ENCODE results near the gene GABRR2.

GABRR2 gene

GRCh38 chr6:89315249-89315885 is at the start of gene GABRR2:
Gene GABRR2, minus strand, starts transcription at chr6:89315299. Its CDS starts 134 bp downstream, at chr6:89315165.
- ChIA-PET CTCF (no interaction called here), POLR2A (no interaction called here)
- no peak for DNase-seq (ENCODE audit: extremely low spot score)
- TF ChIP-seq ZNF384 (IDR thresholded peaks at IDR 0.05) (no peak), CTBP1 (IDR thresholded peaks at IDR 0.05; ENCODE audit: borderline replicate concordance) (no peak), FOXK2 (IDR thresholded peaks at IDR 0.05) (no peak), SUZ12 (IDR thresholded peaks at IDR 0.05) (no peak)

- TF ChIP-seq CTBP1 (IDR thresholded peaks at IDR 0.05; ENCODE audit: borderline replicate concordance) (no peak), SP1 (IDR thresholded peaks at IDR 0.05) (no peak), HDGF (IDR thresholded peaks at IDR 0.05; ENCODE audit: borderline replicate concordance) (no peak), NFRKB (IDR thresholded peaks at IDR 0.05) (no peak), PKNOX1 (IDR thresholded peaks at IDR 0.05) (no peak), FOXK2 (IDR thresholded peaks at IDR 0.05) (no peak), ELF4 (IDR thresholded peaks at IDR 0.05) (no peak), SUZ12 (IDR thresholded peaks at IDR 0.05) (no peak), ARNT (IDR thresholded peaks at IDR 0.05) (no peak), FOXM1 (IDR thresholded peaks at IDR 0.05; ENCODE audit: borderline replicate concordance) (no peak), BHLHE40 (IDR thresholded peaks at IDR 0.05; ENCODE audit: borderline replicate concordance) (no peak), FOXA1 (IDR thresholded peaks at IDR 0.05) (no peak), L3MBTL2 (conservative IDR thresholded peaks at IDR 0.05) (no peak), LEF1 (IDR thresholded peaks at IDR 0.05; ENCODE audit: borderline replicate concordance) (no peak)
- POLR2A ChIA-PET: interaction anchor here (1.5 kb wide), 1 partner anchor 12 kb away, joined by 5 read pairs; the partner anchor contains the start of gene UBE2J1
- no peak for DNase-seq (ENCODE audit: extremely low spot score)
- CTCF ChIA-PET: interaction anchor here (0.7 to 1.8 kb wide), 2 partner anchors 53 to 107 kb away, joined by 3 to 5 read pairs; no protein-coding TSS in a partner anchor
Measured at GRCh38 chr6:89364586-89364985, 49.5 kb upstream of the GABRR2 start.

GRCh38 chr6:89361171-89361570 is 46.1 kb upstream of the GABRR2 start:
- POLR2A ChIA-PET: no interaction called here
- TF ChIP-seq SUZ12 (IDR thresholded peaks at IDR 0.05): no peak
- no peak for TF ChIP-seq L3MBTL2 (conservative IDR thresholded peaks at IDR 0.05)
- TF ChIP-seq FOXK2 (IDR thresholded peaks at IDR 0.05): no peak
- no peak for TF ChIP-seq LEF1 (IDR thresholded peaks at IDR 0.05; ENCODE audit: borderline replicate concordance)
- TF ChIP-seq BHLHE40 (IDR thresholded peaks at IDR 0.05; ENCODE audit: borderline replicate concordance): no peak
- TF ChIP-seq TARDBP (IDR thresholded peaks at IDR 0.05): no peak
- no peak for TF ChIP-seq HDGF (IDR thresholded peaks at IDR 0.05; ENCODE audit: borderline replicate concordance)
- no peak for TF ChIP-seq ELF4 (IDR thresholded peaks at IDR 0.05)
- no peak for TF ChIP-seq FOXM1 (IDR thresholded peaks at IDR 0.05; ENCODE audit: borderline replicate concordance)
- TF ChIP-seq CTBP1 (IDR thresholded peaks at IDR 0.05; ENCODE audit: borderline replicate concordance): no peak
- no peak for TF ChIP-seq ARNT (IDR thresholded peaks at IDR 0.05)
- TF ChIP-seq FOXA1 (IDR thresholded peaks at IDR 0.05): no peak
- no peak for TF ChIP-seq NFRKB (IDR thresholded peaks at IDR 0.05)
- no peak for DNase-seq (ENCODE audit: extremely low spot score)
- CTCF ChIA-PET: interaction anchor here (2.1 kb wide), 1 partner anchor 11 kb away, joined by 9 read pairs; no protein-coding TSS in a partner anchor

- no peak for DNase-seq (ENCODE audit: extremely low spot score)
- ChIA-PET CTCF (no interaction called here), POLR2A (no interaction called here)
- TF ChIP-seq ZNF384 (IDR thresholded peaks at IDR 0.05): no peak
Measured at GRCh38 chr6:89360415-89360999, 45.4 kb upstream of the GABRR2 start.

GRCh38 chr6:89359561-89359960 is 44.5 kb upstream of the GABRR2 start:
- CTCF ChIA-PET: interaction anchor here (0.5 to 1.4 kb wide), 3 partner anchors 13 to 453 kb away, joined by 3 to 6 read pairs (median 3); no protein-coding TSS in a partner anchor

GRCh38 chr6:89357390-89357789 is 42.3 kb upstream of the GABRR2 start:
- TF ChIP-seq FOXM1 (IDR thresholded peaks at IDR 0.05; ENCODE audit: borderline replicate concordance) (no peak), SP1 (IDR thresholded peaks at IDR 0.05) (no peak), BHLHE40 (IDR thresholded peaks at IDR 0.05; ENCODE audit: borderline replicate concordance) (no peak), HDGF (IDR thresholded peaks at IDR 0.05; ENCODE audit: borderline replicate concordance) (no peak), SUZ12 (IDR thresholded peaks at IDR 0.05) (no peak), LEF1 (IDR thresholded peaks at IDR 0.05; ENCODE audit: borderline replicate concordance) (no peak), ELF4 (IDR thresholded peaks at IDR 0.05) (no peak), FOXA1 (IDR thresholded peaks at IDR 0.05) (no peak)
- POLR2A ChIA-PET: interaction anchor here (1.1 kb wide), 1 partner anchor 10 kb away, joined by 3 read pairs; no protein-coding TSS in a partner anchor
- DNase-seq (ENCODE audit: extremely low spot score): no peak
- CTCF ChIA-PET: interaction anchor here (1.4 kb wide), 1 partner anchor 10 kb away, joined by 4 read pairs; no protein-coding TSS in a partner anchor

More at GRCh38 chr6:89359561-89359960, 44.5 kb upstream of the GABRR2 start:
- POLR2A ChIA-PET: no interaction called here
- TF ChIP-seq SP1 (IDR thresholded peaks at IDR 0.05) (no peak), L3MBTL2 (conservative IDR thresholded peaks at IDR 0.05) (no peak), FOXA1 (IDR thresholded peaks at IDR 0.05) (no peak), LEF1 (IDR thresholded peaks at IDR 0.05; ENCODE audit: borderline replicate concordance) (no peak), ARNT (IDR thresholded peaks at IDR 0.05) (no peak), TARDBP (IDR thresholded peaks at IDR 0.05) (no peak), ELF4 (IDR thresholded peaks at IDR 0.05) (no peak), FOXM1 (IDR thresholded peaks at IDR 0.05; ENCODE audit: borderline replicate concordance) (no peak), CTBP1 (IDR thresholded peaks at IDR 0.05; ENCODE audit: borderline replicate concordance) (no peak), ZNF384 (IDR thresholded peaks at IDR 0.05) (no peak), FOXK2 (IDR thresholded peaks at IDR 0.05) (no peak), HDGF (IDR thresholded peaks at IDR 0.05; ENCODE audit: borderline replicate concordance) (no peak), NFRKB (IDR thresholded peaks at IDR 0.05) (no peak)
- no peak for DNase-seq (ENCODE audit: extremely low spot score)

GRCh38 chr6:89356642-89357170 is 41.6 kb upstream of the GABRR2 start:
- CTCF ChIA-PET: interaction anchor here (0.6 to 1.4 kb wide), 2 partner anchors 10 to 45 kb away, joined by 4 read pairs; no protein-coding TSS in a partner anchor
- POLR2A ChIA-PET: interaction anchor here (1.1 kb wide), 1 partner anchor 9 kb away, joined by 3 read pairs; no protein-coding TSS in a partner anchor
- DNase-seq (ENCODE audit: extremely low spot score): no peak
- TF ChIP-seq NFRKB (IDR thresholded peaks at IDR 0.05): no peak
- no peak for TF ChIP-seq CTBP1 (IDR thresholded peaks at IDR 0.05; ENCODE audit: borderline replicate concordance)
- no peak for TF ChIP-seq ELF4 (IDR thresholded peaks at IDR 0.05)
- TF ChIP-seq FOXA1 (IDR thresholded peaks at IDR 0.05): no peak
- TF ChIP-seq TARDBP (IDR thresholded peaks at IDR 0.05): no peak
- TF ChIP-seq HDGF (IDR thresholded peaks at IDR 0.05; ENCODE audit: borderline replicate concordance): no peak
- no peak for TF ChIP-seq LEF1 (IDR thresholded peaks at IDR 0.05; ENCODE audit: borderline replicate concordance)
- TF ChIP-seq BHLHE40 (IDR thresholded peaks at IDR 0.05; ENCODE audit: borderline replicate concordance): no peak
- TF ChIP-seq SUZ12 (IDR thresholded peaks at IDR 0.05): no peak
- TF ChIP-seq SP1 (IDR thresholded peaks at IDR 0.05): no peak
- TF ChIP-seq FOXM1 (IDR thresholded peaks at IDR 0.05; ENCODE audit: borderline replicate concordance): no peak
- TF ChIP-seq L3MBTL2 (conservative IDR thresholded peaks at IDR 0.05): no peak
- TF ChIP-seq PKNOX1 (IDR thresholded peaks at IDR 0.05): no peak
- no peak for TF ChIP-seq ARNT (IDR thresholded peaks at IDR 0.05)
- TF ChIP-seq FOXK2 (IDR thresholded peaks at IDR 0.05): no peak
- TF ChIP-seq ZNF384 (IDR thresholded peaks at IDR 0.05): no peak

Measured in HEK293T (cell line).